NT2/D1 (cell line): ENCODE results near the gene TTC3.
A peak's percentile ranks its signal among the peaks of the same experiment; 100 is the strongest.

Source experiments
- DNase-seq: peaks from one replicate; pipeline ENCODE4 v3.0.0-alpha.2; 2011; ENCODE audit warnings: low read depth, low spot score
- H3K27me3 ChIP-seq: 2 replicates; pipeline ENCODE4 v1.6.0; 2011; ENCODE audit warnings: mild to moderate bottlenecking; ENCODE audit not compliant: insufficient read length, insufficient read depth
- H3K36me3 ChIP-seq: 2 replicates; pipeline ENCODE4 v1.6.1; 2011; ENCODE audit warnings: mild to moderate bottlenecking, low read length, mixed read lengths; ENCODE audit not compliant: insufficient read depth, insufficient read length
- H3K4me1 ChIP-seq: 2 replicates; pipeline ENCODE4 v1.5.1; 2011; ENCODE audit not compliant: insufficient read depth, insufficient read length
- H3K4me3 ChIP-seq: 2 replicates; pipeline ENCODE4 v1.5.1; 2011; ENCODE audit warnings: low read depth; ENCODE audit not compliant: insufficient read length
- H3K9ac ChIP-seq: 2 replicates; pipeline ENCODE4 v1.6.0; 2011; ENCODE audit warnings: low read depth; ENCODE audit not compliant: insufficient read length
- H3K9me3 ChIP-seq: 2 replicates; pipeline ENCODE4 v1.5.1; 2011; ENCODE audit warnings: mild to moderate bottlenecking, low read length; ENCODE audit not compliant: insufficient read depth
- SUZ12 ChIP-seq: IDR thresholded peaks from 2 replicates; pipeline ENCODE4 v1.6.1; 2011; ENCODE audit not compliant: insufficient read length, insufficient read depth; ENCODE audit errors: extremely low read depth
- YY1 ChIP-seq: IDR thresholded peaks from 2 replicates; pipeline ENCODE4 v1.6.1; 2011; ENCODE audit not compliant: insufficient read length, insufficient read depth
- ZNF274 ChIP-seq: IDR thresholded peaks from 2 replicates; pipeline ENCODE4 v1.6.1; 2011; ENCODE audit warnings: mild to moderate bottlenecking, low read depth, low read length

The TTC3 gene

GRCh38 chr21:37117204-37117603 lies 44.1 kb downstream of the TTC3 start:
- Histone ChIP-seq H3K4me1 (no peaks in the 10 kb centered on the region), H3K27me3 (no peaks in the 10 kb centered on the region), H3K9ac (no peak overlapping the region), H3K9me3 (no peaks in the 10 kb centered on the region), H3K4me3 (no peak overlapping the region), H3K36me3 (peaks cover 10% of the 10 kb centered on the region)
- DNase-seq, result no peak
- TF ChIP-seq YY1 (no peak), SUZ12 (no peak), ZNF274 (no peak)

GRCh38 chr21:37118187-37118826 lies 45.3 kb downstream of the TTC3 start:
- no peak for DNase-seq

GRCh38 chr21:37119421-37120218 lies 46.6 kb downstream of the TTC3 start:
- Histone ChIP-seq H3K9ac (no peak overlapping the region), H3K9me3 (no peaks in the 10 kb centered on the region), H3K36me3 (peaks cover 20% of the 10 kb centered on the region), H3K27me3 (no peaks in the 10 kb centered on the region), H3K4me1 (no peaks in the 10 kb centered on the region), H3K4me3 (no peak overlapping the region)
- DNase-seq, result peak; percentile 28
- TF ChIP-seq SUZ12 (no peak), ZNF274 (no peak), YY1 (no peak)

More at GRCh38 chr21:37118187-37118826, 45.3 kb downstream of the TTC3 start:
- no peaks in the 10 kb centered on the region for H3K27me3 ChIP-seq
- H3K9me3 ChIP-seq, result no peaks in the 10 kb centered on the region
- H3K9ac ChIP-seq, result no peak overlapping the region
- TF ChIP-seq SUZ12 (no peak), ZNF274 (no peak), YY1 (no peak)
- no peaks in the 10 kb centered on the region for H3K4me1 ChIP-seq
- no peak overlapping the region for H3K4me3 ChIP-seq
- H3K36me3 ChIP-seq, result peaks cover 20% of the 10 kb centered on the region

- peaks cover 66% of the 10 kb centered on the region for H3K36me3 ChIP-seq
- TF ChIP-seq YY1 (no peak), ZNF274 (no peak), SUZ12 (no peak)
- H3K9ac ChIP-seq, result no peak overlapping the region
- H3K9me3 ChIP-seq, result no peaks in the 10 kb centered on the region
- H3K4me3 ChIP-seq, result no peak overlapping the region
- no peaks in the 10 kb centered on the region for H3K4me1 ChIP-seq
- no peak for DNase-seq
- no peaks in the 10 kb centered on the region for H3K27me3 ChIP-seq
Measured at GRCh38 chr21:37128076-37128475, 55.0 kb downstream of the TTC3 start.

- no peak overlapping the region for H3K4me3 ChIP-seq
- H3K27me3 ChIP-seq, result no peaks in the 10 kb centered on the region
- H3K4me1 ChIP-seq, result no peaks in the 10 kb centered on the region
- TF ChIP-seq YY1 (no peak), ZNF274 (no peak), SUZ12 (no peak)
- peaks cover 82% of the 10 kb centered on the region for H3K36me3 ChIP-seq
- no peak for DNase-seq
- H3K9ac ChIP-seq, result no peak overlapping the region
- H3K9me3 ChIP-seq, result peaks cover 5% of the 10 kb centered on the region
Measured at GRCh38 chr21:37130971-37131370, 57.9 kb downstream of the TTC3 start.

GRCh38 chr21:37136261-37136660 lies 63.2 kb downstream of the TTC3 start:
- H3K9ac ChIP-seq, result no peak overlapping the region
- peaks cover 3% of the 10 kb centered on the region for H3K27me3 ChIP-seq
- H3K4me1 ChIP-seq, result no peaks in the 10 kb centered on the region
- DNase-seq, result no peak
- no peak overlapping the region for H3K4me3 ChIP-seq
- TF ChIP-seq SUZ12, result no peak
- no peak for TF ChIP-seq ZNF274
- no peak for TF ChIP-seq YY1
- peaks cover 32% of the 10 kb centered on the region for H3K9me3 ChIP-seq
- peaks cover 79% of the 10 kb centered on the region for H3K36me3 ChIP-seq

- H3K4me3 ChIP-seq, result no peak overlapping the region
- TF ChIP-seq ZNF274, result no peak
- no peak for TF ChIP-seq YY1
- no peak for TF ChIP-seq SUZ12
- H3K9me3 ChIP-seq, result peaks cover 32% of the 10 kb centered on the region
- H3K4me1 ChIP-seq, result no peaks in the 10 kb centered on the region
- no peak overlapping the region for H3K9ac ChIP-seq
- peaks cover 78% of the 10 kb centered on the region for H3K36me3 ChIP-seq
- H3K27me3 ChIP-seq, result peaks cover 3% of the 10 kb centered on the region
- no peak for DNase-seq
Measured at GRCh38 chr21:37136744-37137143, 63.7 kb downstream of the TTC3 start.
